ENCODE data around the gene ACKR2. TPM values are rescaled to one million over a fixed set of nuclear protein-coding genes. Genes with fewer than 3 reads are reported as not detected.

The ACKR2 gene
- total and polyA plus RNA-seq, 2 of the 13 experiments (the other 11 are each of a cell fraction or from before 2014, with no cell fraction given), result 1.1 to 1.9 TPM

DNA sequence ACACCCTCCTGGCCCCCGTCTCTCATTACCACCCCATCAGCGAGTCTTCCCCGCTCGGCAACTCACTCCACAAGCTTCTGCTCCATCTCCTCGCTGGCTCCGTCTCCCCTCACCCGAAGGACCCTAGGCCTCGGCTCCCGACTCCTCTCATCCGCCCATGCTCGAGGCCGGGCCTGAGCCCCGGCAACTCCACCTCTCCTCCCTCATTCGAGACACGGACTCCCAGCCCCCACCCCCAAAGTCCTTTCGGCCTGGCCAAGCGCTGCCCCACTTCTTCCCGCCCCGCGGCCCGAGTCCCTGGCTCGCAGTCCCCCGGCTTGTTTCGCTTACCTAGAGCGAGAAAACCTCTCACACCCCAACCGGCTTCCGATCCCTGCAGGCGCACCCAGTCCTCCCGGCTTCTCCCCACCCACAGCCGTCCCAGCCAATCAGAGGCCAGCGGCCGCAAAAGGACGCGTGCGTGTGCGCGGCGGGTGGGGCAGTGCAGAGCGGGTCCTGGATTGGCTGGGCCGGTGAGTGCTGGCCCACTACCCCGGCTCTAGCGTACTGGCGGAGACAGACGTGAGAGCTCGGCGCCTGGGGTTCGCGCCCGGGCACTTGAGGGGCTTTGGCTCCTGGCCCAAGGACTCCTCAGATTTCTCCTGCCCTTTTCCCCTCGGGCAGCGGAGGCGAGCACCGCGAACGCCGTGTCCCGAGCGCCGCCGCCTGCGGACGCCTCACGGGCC is 5.0 kb upstream of the ACKR2 start, which contains the start of gene HIGD1A (continued):
- TF ChIP-seq, protein P1, sequence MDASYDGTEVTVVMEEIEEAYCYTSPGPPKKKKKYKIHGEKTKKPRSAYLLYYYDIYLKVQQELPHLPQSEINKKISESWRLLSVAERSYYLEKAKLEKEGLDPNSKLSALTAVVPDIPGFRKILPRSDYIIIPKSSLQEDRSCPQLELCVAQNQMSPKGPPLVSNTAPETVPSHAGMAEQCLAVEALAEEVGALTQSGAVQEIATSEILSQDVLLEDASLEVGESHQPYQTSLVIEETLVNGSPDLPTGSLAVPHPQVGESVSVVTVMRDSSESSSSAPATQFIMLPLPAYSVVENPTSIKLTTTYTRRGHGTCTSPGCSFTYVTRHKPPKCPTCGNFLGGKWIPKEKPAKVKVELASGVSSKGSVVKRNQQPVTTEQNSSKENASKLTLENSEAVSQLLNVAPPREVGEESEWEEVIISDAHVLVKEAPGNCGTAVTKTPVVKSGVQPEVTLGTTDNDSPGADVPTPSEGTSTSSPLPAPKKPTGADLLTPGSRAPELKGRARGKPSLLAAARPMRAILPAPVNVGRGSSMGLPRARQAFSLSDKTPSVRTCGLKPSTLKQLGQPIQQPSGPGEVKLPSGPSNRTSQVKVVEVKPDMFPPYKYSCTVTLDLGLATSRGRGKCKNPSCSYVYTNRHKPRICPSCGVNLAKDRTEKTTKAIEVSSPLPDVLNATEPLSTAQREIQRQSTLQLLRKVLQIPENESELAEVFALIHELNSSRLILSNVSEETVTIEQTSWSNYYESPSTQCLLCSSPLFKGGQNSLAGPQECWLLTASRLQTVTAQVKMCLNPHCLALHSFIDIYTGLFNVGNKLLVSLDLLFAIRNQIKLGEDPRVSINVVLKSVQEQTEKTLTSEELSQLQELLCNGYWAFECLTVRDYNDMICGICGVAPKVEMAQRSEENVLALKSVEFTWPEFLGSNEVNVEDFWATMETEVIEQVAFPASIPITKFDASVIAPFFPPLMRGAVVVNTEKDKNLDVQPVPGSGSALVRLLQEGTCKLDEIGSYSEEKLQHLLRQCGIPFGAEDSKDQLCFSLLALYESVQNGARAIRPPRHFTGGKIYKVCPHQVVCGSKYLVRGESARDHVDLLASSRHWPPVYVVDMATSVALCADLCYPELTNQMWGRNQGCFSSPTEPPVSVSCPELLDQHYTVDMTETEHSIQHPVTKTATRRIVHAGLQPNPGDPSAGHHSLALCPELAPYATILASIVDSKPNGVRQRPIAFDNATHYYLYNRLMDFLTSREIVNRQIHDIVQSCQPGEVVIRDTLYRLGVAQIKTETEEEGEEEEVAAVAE (CRISPR knock-in tag; IDR thresholded peaks at IDR 0.05; ENCODE audit: borderline replicate concordance), result 0 out of 2 replicates have a peak, but pooled peaks have one; percentile 27
- TF ChIP-seq ZBTB8A (CRISPR knock-in tag; IDR thresholded peaks at IDR 0.05; ENCODE audit: borderline replicate concordance, low read depth), result no peak
- no peak for TF ChIP-seq REXO4 (CRISPR knock-in tag; IDR thresholded peaks at IDR 0.05; ENCODE audit: borderline replicate concordance)
- TF ChIP-seq ATF7 (IDR thresholded peaks at IDR 0.05), result no peak
- no peak for TF ChIP-seq ATF7 (CRISPR knock-in tag; IDR thresholded peaks at IDR 0.05)
- TF ChIP-seq ZNF878 (CRISPR knock-in tag; IDR thresholded peaks at IDR 0.05), result peak; percentile 84
- no peak; the same call in 1 of the 2 replicates for TF ChIP-seq KLF6 (CRISPR knock-in tag; IDR thresholded peaks at IDR 0.05)
- peak; percentile 42; the same call in 1 of the 2 replicates for TF ChIP-seq ZNF563 (CRISPR knock-in tag; IDR thresholded peaks at IDR 0.05)
- no peak for TF ChIP-seq TCF7L2 (IDR thresholded peaks at IDR 0.05; ENCODE audit: low read depth, low read length)
- TF ChIP-seq, protein P2, sequence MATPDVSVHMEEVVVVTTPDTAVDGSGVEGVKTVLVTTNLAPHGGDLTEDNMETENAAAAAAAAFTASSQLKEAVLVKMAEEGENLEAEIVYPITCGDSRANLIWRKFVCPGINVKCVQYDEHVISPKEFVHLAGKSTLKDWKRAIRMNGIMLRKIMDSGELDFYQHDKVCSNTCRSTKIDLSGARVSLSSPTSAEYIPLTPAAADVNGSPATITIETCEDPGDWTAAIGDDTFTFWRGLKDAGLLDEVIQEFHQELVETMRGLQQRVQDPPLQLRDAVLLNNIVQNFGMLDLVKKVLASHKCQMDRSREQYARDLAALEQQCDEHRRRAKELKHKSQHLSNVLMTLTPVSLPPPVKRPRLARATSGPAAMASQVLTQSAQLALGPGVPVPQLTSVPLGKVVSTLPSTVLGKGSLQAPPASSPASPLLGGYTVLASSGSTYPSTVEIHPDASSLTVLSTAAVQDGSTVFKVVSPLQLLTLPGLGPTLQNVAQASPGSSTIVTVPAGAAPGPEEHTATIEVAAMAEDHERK (CRISPR knock-in tag; IDR thresholded peaks at IDR 0.05; ENCODE audit: low read depth), result peak; percentile 83
- TF ChIP-seq ZC3H13 (CRISPR knock-in tag; IDR thresholded peaks at IDR 0.05), result peak; percentile 25
- TF ChIP-seq HNF4G (IDR thresholded peaks at IDR 0.05; ENCODE audit: borderline replicate concordance, low read depth, low read length), result no peak
- no peak; the same call in 1 of the 2 replicates for TF ChIP-seq HNF4G (CRISPR knock-in tag; IDR thresholded peaks at IDR 0.05; ENCODE audit: borderline replicate concordance, low read depth)
- TF ChIP-seq, protein P3, sequence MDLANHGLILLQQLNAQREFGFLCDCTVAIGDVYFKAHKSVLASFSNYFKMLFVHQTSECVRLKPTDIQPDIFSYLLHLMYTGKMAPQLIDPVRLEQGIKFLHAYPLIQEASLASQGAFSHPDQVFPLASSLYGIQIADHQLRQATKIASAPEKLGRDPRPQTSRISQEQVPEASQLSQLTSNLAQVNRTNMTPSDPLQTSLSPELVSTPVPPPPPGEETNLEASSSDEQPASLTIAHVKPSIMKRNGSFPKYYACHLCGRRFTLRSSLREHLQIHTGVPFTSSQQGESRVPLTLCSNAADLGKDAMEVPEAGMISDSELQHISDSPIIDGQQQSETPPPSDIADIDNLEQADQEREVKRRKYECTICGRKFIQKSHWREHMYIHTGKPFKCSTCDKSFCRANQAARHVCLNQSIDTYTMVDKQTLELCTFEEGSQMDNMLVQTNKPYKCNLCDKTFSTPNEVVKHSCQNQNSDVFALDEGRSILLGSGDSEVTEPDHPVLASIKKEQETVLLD (CRISPR knock-in tag; IDR thresholded peaks at IDR 0.05; ENCODE audit: low read depth), result 0 out of 2 replicates have a peak, but pooled peaks have one; percentile 35
- peak; percentile 12; the same call in 1 of the 2 replicates for TF ChIP-seq AHDC1 (CRISPR knock-in tag; IDR thresholded peaks at IDR 0.05; ENCODE audit: borderline replicate concordance)
